Neural cell (in vitro differentiated cells): ENCODE measurements around the gene USP25.

Source experiments
- SMC3 ChIP-seq: fragments of 450-650 bp; conservative IDR thresholded peaks from 2 replicates; pipeline ENCODE4 v1.6.1; 2014; ENCODE audit warnings: antibody characterized with exemption, mild to moderate bottlenecking, moderate library complexity; ENCODE audit not compliant: poor library complexity
- TF ChIP-seq, protein P1 (sequence below): fragments of 450-650 bp; IDR thresholded peaks from 2 replicates; pipeline ENCODE4 v1.5.1; 2014; ENCODE audit warnings: antibody characterized with exemption, mild to moderate bottlenecking, moderate library complexity; ENCODE audit not compliant: poor library complexity, severe bottlenecking

DNA sequence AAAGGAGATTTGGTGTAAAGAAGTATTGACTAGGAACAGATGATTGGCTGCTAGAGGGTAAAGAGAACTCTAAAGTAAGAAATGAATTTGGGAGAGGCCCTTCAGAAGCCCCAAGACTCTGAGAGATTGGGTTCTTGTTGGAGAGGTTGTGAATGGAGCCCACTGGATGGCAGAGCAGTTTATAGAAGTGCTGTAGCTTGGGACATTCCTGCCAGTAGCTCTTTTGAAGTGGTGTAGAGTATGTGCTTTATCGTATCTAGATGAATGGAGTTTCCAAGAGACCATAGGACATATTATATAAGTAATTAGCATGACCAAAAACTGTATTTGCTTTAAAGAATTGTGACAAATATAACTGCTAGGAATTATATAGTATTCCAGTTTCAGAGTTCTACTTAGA is 21.3 kb downstream of the USP25 start:
- TF ChIP-seq, protein P1, sequence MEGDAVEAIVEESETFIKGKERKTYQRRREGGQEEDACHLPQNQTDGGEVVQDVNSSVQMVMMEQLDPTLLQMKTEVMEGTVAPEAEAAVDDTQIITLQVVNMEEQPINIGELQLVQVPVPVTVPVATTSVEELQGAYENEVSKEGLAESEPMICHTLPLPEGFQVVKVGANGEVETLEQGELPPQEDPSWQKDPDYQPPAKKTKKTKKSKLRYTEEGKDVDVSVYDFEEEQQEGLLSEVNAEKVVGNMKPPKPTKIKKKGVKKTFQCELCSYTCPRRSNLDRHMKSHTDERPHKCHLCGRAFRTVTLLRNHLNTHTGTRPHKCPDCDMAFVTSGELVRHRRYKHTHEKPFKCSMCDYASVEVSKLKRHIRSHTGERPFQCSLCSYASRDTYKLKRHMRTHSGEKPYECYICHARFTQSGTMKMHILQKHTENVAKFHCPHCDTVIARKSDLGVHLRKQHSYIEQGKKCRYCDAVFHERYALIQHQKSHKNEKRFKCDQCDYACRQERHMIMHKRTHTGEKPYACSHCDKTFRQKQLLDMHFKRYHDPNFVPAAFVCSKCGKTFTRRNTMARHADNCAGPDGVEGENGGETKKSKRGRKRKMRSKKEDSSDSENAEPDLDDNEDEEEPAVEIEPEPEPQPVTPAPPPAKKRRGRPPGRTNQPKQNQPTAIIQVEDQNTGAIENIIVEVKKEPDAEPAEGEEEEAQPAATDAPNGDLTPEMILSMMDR, result no peak
- no peak for TF ChIP-seq SMC3
